Kidney (tissue), 14 donors: Measurements from ENCODE around the gene COL6A2. TPM values are rescaled to one million over a fixed set of nuclear protein-coding genes. Genes with fewer than 3 reads are reported as not detected.
"Not testable (repeated sequence)": the region's sequence is repeated elsewhere in the genome, so short reads cannot be mapped to it uniquely, and the experiment has no call there.

ENCODE experiments used
- DNase-seq, 5 donors: peaks; one replicate each; pipeline ENCODE4 v3.0.0-alpha.2; 2013 to 2020
- FAIRE-seq: peaks from 2 replicates; lab custom pipeline; 2012; peaks lifted over from hg19 to GRCh38; lab: Jason Lieb, UNC
- H3K27ac ChIP-seq, 2 donors: one replicate each; pipeline ENCODE4 v1.7.0; 2013; ENCODE audit warnings: low read depth in 2 of 2, low read length in 2 of 2, inconsistent platforms in 1 of 2
- H3K27me3 ChIP-seq: one replicate; pipeline ENCODE4 v1.7.1; 2013; ENCODE audit warnings: low read length, inconsistent platforms; ENCODE audit not compliant: control insufficient read depth, insufficient read depth
- H3K36me3 ChIP-seq, 3 donors: one replicate each; pipeline versions ENCODE4 v1.7.0 to v1.7.1; 2013; ENCODE audit warnings: low read length in 3 of 3, control low read depth in 1 of 3, inconsistent platforms in 1 of 3; ENCODE audit not compliant: insufficient read depth in 3 of 3, control insufficient read depth in 2 of 3
- H3K4me1 ChIP-seq, 3 donors: one replicate each; pipeline versions ENCODE4 v1.7.0 to v1.7.1; 2013; ENCODE audit warnings: low read length in 3 of 3, inconsistent platforms in 1 of 3, low read depth in 1 of 3; ENCODE audit not compliant: control insufficient read depth in 2 of 3, insufficient read depth in 2 of 3
- H3K4me3 ChIP-seq, 3 donors: one replicate each; pipeline versions ENCODE4 v1.7.0 to v1.8.1; 2013; ENCODE audit warnings: low read length in 3 of 3, control low read depth in 1 of 3, inconsistent platforms in 1 of 3
- H3K9ac ChIP-seq, 3 donors: one replicate each; pipeline versions ENCODE4 v1.7.0 to v1.7.1; 2013; ENCODE audit warnings: low read length in 3 of 3, control low read depth in 1 of 3, inconsistent platforms in 1 of 3
- H3K9me3 ChIP-seq, 3 donors: one replicate each; pipeline versions ENCODE4 v1.7.0 to v1.7.1; 2013; ENCODE audit warnings: low read length in 3 of 3, control low read depth in 1 of 3, inconsistent platforms in 1 of 3; ENCODE audit not compliant: control insufficient read depth in 2 of 3, insufficient read depth in 1 of 3
- CTCF ChIP-seq: IDR thresholded peaks from 3 replicates; pipeline ENCODE4 v1.5.1; 2012; ENCODE audit warnings: mild to moderate bottlenecking, moderate library complexity, borderline replicate concordance; ENCODE audit not compliant: insufficient read depth; ENCODE audit errors: extremely low read depth
- intact Hi-C: fragments of 100-400 bp; cut with DNase I; formaldehyde crosslinking; loops from one replicate; pipeline ENCODE4 v1.11.1; 2022
- polyA plus RNA-seq: library from polyadenylated mRNA; stranded (reverse); fragments of 350-450 nt; fragmentation: Illumina TruSeq; extraction: RNeasy Lipid Tissue Mini Kit (QIAGEN cat#74804); gene quantifications from one replicate; pipeline ENCODE4 v1.2.3, GENCODE V29; 2014; ENCODE audit warnings: low read depth, low replicate concordance; ENCODE audit not compliant: insufficient read depth
- total RNA-seq: library from RNA; stranded (reverse); fragmentation: NEBNext Ultra II Directional; extraction: Animal tissue kit (Norgen Biotek cat#: 25700); gene quantifications from one replicate; pipeline ENCODE4 v1.2.1, GENCODE V29; 2021
- donor health status: control.
- donor health status: control.
- donor health status: control.
- donor health status: control.
- donor health status: control.
- donor health status: DM: yes; HTN: yes; CAD: no.
- donor health status: Normal renal cell carcinoma (clear cell type).

The COL6A2 gene
- total and polyA plus RNA-seq, 2 donors from 2014 or later: 52.4 to 174 TPM

GRCh38 chr21:46059195-46059594, 38.7 kb upstream of the COL6A2 start:
- DNase-seq (peak in 1 of 5 donors; percentile 43), FAIRE-seq (no peak)
- Histone ChIP-seq H3K9ac (no peak overlapping the region), H3K4me3 (no peak overlapping the region), H3K9me3 (peaks cover 0 to 9% (median 2%) of the 10 kb centered on the region in 3 donors), H3K36me3 (no peaks in the 10 kb centered on the region), H3K4me1 (peaks cover 0 to 2% (median 0%) of the 10 kb centered on the region in 3 donors), H3K27ac (no peak overlapping the region), H3K27me3 (no peaks in the 10 kb centered on the region)
- TF ChIP-seq CTCF: no peak
- intact Hi-C loops: no loop called here

GRCh38 chr21:46059711-46060455, 38.0 kb upstream of the COL6A2 start:
- H3K36me3 ChIP-seq, H3K4me1 ChIP-seq, FAIRE-seq, H3K9me3 ChIP-seq, H3K9ac ChIP-seq, H3K4me3 ChIP-seq, H3K27me3 ChIP-seq, intact Hi-C loops: not testable (repeated sequence)
- H3K27ac ChIP-seq: peak overlapping the region; percentile 56 to 91
- peak in 1 of 5 donors; percentile 58 for DNase-seq

GRCh38 chr21:46060596-46061061, 37.3 kb upstream of the COL6A2 start:
- Histone ChIP-seq H3K27me3 (no peaks in the 10 kb centered on the region), H3K4me1 (peaks cover 0 to 5% (median 0%) of the 10 kb centered on the region in 3 donors), H3K27ac (peak overlapping the region; percentile 56 to 91), H3K9me3 (peaks cover 0 to 9% (median 2%) of the 10 kb centered on the region in 3 donors), H3K9ac (no peak overlapping the region), H3K4me3 (no peak overlapping the region), H3K36me3 (no peaks in the 10 kb centered on the region)
- no peak for FAIRE-seq
- intact Hi-C loops: no loop called here
- peak in 1 of 5 donors; percentile 94 for DNase-seq
- TF ChIP-seq CTCF: no peak

GRCh38 chr21:46061063-46061462, 36.8 kb upstream of the COL6A2 start:
- peak overlapping the region in 1 of 2 donors; percentile 18 for H3K27ac ChIP-seq
- H3K27me3 ChIP-seq: no peaks in the 10 kb centered on the region
- no peak overlapping the region for H3K4me3 ChIP-seq
- no peaks in the 10 kb centered on the region for H3K36me3 ChIP-seq
- H3K9me3 ChIP-seq: peaks cover 0 to 9% (median 2%) of the 10 kb centered on the region in 3 donors
- FAIRE-seq (no peak), DNase-seq (peak in 1 of 5 donors; percentile 18)
- peaks cover 0 to 4% (median 0%) of the 10 kb centered on the region in 3 donors for H3K4me1 ChIP-seq
- intact Hi-C loops: no loop called here
- no peak for TF ChIP-seq CTCF
- H3K9ac ChIP-seq: no peak overlapping the region
